NAMALWA (cell line): ENCODE measurements around the gene SMAGP.
"Not testable (repeated sequence)": the region's sequence is repeated elsewhere in the genome, so short reads cannot be mapped to it uniquely, and the experiment has no call there.

Experiments used
- DNase-seq: peaks from one replicate; pipeline ENCODE4 v3.0.0-alpha.2; 2015; ENCODE audit warnings: low spot score

Gene SMAGP

GRCh38 chr12:51270067-51270950, at the start of gene SMAGP:
Gene SMAGP (minus strand): TSS chr12:51270415. CDS start chr12:51269278, 1,137 bp downstream.
- DNase-seq: no peak

GRCh38 chr12:51318846-51319599, 48.8 kb upstream of the SMAGP start:
- no peak for DNase-seq

- not testable (repeated sequence) for DNase-seq
These were observed 48.0 kb upstream of the SMAGP start for GRCh38 chr12:51318057-51318806.

GRCh38 chr12:51311389-51311788, 41.2 kb upstream of the SMAGP start:
- no peak for DNase-seq

- DNase-seq: no peak
These were observed 37.7 kb upstream of the SMAGP start for GRCh38 chr12:51307655-51308593.

- no peak for DNase-seq
These were observed 36.3 kb upstream of the SMAGP start for GRCh38 chr12:51306507-51306906.

GRCh38 chr12:51300768-51301167, 30.6 kb upstream of the SMAGP start:
- not testable (repeated sequence) for DNase-seq

GRCh38 chr12:51295651-51296050, 25.4 kb upstream of the SMAGP start:
- no peak for DNase-seq

- not testable (repeated sequence) for DNase-seq
These were observed 23.9 kb upstream of the SMAGP start for GRCh38 chr12:51294097-51294496.

GRCh38 chr12:51293696-51294095, 23.5 kb upstream of the SMAGP start:
- no peak for DNase-seq

- not testable (repeated sequence) for DNase-seq
These were observed 21.6 kb upstream of the SMAGP start for GRCh38 chr12:51291603-51292513.

- no peak for DNase-seq
These were observed 15.6 kb upstream of the SMAGP start for GRCh38 chr12:51285843-51286242.

GRCh38 chr12:51281202-51281924, 11.1 kb upstream of the SMAGP start:
- no peak for DNase-seq

- DNase-seq: no peak
These were observed 4.9 kb upstream of the SMAGP start for GRCh38 chr12:51275088-51275487.

- not testable (repeated sequence) for DNase-seq
These were observed 2.6 kb upstream of the SMAGP start for GRCh38 chr12:51272810-51273209.

GRCh38 chr12:51270951-51271518, 820 bp upstream of the SMAGP start:
- DNase-seq: no peak

GRCh38 chr12:51269174-51270066, 795 bp downstream of the SMAGP start:
- DNase-seq: no peak

GRCh38 chr12:51265024-51265423, 5.2 kb downstream of the SMAGP start:
- DNase-seq: no peak
